Hypothalamus (tissue), 51 donors: ENCODE results near the gene VEGFA.
A peak's percentile ranks its signal among the peaks of the same experiment; 100 is the strongest.

Experiments used
- DNase-seq, 51 donors: peaks; one replicate each; lab custom pipeline; 2025; lab: John Stamatoyannopoulos, UW

Gene VEGFA

DNA sequence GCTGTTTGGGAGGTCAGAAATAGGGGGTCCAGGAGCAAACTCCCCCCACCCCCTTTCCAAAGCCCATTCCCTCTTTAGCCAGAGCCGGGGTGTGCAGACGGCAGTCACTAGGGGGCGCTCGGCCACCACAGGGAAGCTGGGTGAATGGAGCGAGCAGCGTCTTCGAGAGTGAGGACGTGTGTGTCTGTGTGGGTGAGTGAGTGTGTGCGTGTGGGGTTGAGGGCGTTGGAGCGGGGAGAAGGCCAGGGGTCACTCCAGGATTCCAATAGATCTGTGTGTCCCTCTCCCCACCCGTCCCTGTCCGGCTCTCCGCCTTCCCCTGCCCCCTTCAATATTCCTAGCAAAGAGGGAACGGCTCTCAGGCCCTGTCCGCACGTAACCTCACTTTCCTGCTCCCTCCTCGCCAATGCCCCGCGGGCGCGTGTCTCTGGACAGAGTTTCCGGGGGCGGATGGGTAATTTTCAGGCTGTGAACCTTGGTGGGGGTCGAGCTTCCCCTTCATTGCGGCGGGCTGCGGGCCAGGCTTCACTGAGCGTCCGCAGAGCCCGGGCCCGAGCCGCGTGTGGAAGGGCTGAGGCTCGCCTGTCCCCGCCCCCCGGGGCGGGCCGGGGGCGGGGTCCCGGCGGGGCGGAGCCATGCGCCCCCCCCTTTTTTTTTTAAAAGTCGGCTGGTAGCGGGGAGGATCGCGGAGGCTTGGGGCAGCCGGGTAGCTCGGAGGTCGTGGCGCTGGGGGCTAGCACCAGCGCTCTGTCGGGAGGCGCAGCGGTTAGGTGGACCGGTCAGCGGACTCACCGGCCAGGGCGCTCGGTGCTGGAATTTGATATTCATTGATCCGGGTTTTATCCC is at the start of gene VEGFA:
VEGFA (plus strand) TSS at position 686 of the 846 bp plus-strand sequence.
- peak; percentile 54 to 92 (median 82) for DNase-seq

DNA sequence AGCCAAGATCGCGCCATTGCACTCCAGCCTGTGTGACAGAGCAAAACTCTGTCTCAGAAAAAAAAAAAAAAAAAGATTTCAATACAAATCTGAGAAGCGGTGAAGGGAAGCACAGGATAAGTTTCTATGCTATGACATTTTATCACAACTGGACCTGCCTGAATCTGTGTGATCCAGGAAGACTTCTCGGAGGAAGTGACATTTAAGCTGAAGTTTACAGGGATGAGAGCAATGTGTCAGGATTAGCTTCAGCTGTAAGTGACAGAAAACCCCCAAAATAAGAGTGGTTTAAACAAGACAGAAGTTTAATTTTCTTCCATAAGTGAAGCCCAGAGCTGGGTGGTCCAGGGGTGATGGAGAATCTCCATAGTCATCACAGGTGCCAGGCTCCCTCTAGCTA is 49.0 kb upstream of the VEGFA start:
- no peak for DNase-seq

GRCh38 chr6:43722920-43723545 is 47.0 kb upstream of the VEGFA start:
- no peak for DNase-seq

- DNase-seq = peak in 7 of 51 donors; percentile 1 to 24 (median 9)
Measured at GRCh38 chr6:43723737-43724295, 46.2 kb upstream of the VEGFA start.

DNA sequence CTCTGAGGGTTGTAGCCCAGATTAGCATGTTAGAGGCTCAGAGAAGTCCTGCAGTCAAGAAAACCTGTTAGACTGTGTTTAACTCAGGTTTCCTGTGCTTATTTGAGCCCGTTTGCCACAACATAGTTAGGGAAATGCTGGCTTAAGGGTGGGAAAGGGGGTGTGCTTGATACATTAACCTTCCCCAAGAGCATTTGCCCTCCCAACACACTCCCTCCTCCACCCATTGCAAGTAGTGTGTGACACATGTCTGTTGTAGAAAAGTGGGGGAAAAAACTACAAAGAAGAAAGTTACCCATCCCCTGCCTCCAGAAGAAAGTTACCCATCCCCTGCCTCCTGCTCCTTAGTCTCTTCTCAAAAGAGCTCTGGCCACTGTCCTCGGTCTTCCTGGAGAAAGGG is 45.7 kb upstream of the VEGFA start:
- DNase-seq = no peak

DNA sequence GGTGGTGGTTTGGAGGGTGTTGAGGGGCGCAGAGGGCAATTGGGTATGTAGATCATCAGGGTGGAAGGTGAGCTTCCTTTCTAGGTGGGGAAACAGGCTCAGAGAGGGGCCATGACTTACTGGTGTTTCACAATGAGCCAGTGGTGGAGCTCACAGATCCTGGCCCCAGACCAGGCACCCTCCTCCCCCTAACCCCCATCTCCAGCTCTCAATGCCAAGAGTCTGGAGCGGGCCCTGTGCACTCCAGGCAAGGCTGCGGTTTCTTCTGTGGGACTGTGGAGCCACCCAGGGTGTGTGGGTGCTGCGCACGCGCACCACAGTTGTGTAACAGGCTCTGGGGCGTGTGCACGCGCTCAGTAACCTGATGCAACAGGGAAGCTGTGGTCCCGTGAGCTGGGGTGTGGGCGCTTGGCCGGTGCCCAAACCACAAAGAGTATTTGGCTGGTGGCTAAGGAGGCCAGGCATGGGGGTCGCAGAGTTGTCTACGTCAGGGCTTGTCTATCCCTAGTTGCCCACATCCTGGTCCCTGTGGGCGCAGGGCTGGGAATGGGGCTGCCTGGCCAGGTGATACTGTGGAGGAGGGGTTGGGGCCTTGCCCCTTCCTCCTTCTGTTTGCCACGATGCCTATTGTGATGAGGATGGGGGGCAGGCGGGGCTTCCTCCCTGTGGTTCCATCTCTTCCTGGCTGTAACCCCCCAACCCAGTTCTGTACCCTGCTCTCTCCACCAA is 44.9 kb upstream of the VEGFA start:
- peak in 1 of 51 donors; percentile 5 for DNase-seq

DNA sequence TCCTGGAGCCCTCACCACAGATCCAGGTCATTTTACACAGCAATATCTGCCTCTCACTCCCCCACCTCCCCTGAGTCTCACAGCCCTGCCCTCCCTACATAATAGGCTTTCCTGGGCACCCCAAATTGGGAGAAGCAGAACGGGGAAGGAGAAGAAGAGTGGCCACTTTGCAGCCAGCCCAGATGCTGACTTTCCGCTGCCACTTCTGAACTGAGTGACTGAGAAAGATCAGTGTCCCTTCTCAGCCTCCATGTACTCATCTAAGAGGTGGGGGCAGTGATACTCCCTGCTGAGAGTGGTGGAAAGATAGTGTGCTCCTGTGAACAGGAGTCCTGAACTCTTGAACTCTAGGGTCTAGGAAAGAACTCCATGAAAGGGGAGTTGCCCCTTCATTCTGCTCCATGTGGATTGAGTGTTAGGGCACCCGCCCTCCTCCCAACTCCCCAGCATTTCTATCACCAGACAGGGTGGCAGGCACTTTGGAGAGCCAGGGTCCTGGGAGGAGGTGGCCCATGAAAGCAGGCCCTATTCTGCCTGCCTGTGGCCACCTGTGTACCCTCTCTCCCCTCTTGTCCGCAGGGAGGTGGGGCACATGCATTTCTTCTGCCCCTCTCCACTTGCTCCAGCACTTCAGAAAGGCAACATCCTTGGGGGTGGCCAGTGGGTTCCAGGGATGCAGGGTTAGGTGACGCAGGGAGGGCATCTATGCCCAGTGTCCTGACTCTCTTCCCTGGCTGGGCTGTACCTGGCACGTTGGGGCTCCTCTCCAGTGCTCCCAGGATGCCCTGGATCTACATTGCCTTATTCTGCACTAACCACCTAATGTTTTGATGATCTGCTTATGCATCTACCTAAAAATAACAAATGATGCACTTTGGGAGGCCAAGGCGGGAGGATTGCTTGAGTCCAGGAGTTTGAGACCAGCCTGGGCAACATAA is 44.1 kb upstream of the VEGFA start:
- no peak for DNase-seq

DNA sequence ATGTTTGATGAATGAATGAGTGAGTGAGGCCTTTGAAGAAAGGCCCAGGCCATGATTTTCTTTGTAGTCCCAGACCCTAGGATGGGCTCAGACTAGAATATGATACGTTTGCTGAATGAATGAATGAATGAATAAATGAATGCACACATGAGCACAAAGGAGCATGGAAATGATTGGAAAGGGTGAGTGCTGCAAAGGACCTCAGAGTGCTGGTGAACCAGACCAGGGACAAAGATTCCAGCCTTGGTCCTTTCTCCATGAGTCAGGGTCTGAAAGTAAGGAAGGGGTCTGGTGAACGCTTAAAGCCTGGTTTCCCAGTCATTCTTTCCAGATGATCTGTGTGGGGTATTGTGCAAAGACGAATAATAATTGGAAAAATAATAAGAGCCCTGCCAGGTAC is 42.4 kb upstream of the VEGFA start:
- DNase-seq = no peak

DNA sequence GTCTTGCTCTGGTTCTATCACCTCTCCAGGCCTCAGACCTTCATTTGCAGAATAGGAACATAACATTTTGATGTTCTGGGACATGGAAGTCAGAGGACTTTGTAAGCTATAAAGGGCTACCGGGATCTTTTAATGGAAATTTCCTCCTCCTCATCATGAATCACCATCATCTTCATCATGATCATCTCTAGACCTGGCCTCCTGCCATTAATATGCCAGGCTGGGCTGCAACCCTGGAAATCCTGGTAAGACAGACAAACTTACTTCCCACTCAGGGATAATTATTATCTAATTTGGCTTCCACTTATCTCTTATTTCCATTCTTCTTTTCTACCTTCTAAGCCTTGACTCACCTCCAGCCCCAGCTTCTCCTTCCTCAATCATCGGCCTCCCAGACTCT is 41.4 kb upstream of the VEGFA start:
- peak in 1 of 51 donors; percentile 4 for DNase-seq

DNA sequence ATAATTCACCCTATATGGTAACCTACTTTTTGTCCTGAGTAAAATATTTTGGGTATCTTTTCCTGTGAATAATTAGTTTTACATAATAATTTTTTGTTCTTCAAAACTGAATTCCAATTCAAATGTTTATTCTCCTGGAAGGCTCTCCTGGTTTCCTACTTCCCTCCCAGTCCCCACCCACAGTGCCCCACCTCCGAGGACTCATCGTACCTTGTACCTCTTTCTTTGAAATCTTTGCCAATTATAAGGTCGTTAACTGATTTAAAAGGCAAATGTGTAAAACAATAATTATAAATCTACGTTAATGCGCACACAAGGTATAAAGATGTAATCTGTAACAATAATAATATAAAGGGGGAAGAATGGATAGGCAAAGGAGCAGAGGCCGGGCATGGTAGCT is 40.5 kb upstream of the VEGFA start:
- no peak for DNase-seq

DNA sequence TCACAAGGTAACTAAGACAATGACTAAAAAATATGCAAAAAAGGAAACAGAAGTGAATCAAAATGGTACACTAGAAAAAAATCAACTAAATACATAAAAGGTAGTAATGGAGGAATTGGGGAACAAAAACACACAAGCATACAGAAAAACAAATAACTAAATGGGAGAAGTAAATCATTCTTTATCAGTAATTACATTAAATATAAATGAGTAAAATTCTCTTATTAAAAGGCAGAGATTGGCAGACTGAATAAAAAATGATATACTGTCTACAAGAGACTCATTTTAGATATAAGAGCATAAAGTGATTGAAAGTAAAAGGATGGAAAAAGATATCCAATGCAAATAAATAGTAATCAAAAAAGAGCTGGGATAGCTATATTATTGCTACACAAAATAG is 39.4 kb upstream of the VEGFA start:
- DNase-seq = no peak

DNA sequence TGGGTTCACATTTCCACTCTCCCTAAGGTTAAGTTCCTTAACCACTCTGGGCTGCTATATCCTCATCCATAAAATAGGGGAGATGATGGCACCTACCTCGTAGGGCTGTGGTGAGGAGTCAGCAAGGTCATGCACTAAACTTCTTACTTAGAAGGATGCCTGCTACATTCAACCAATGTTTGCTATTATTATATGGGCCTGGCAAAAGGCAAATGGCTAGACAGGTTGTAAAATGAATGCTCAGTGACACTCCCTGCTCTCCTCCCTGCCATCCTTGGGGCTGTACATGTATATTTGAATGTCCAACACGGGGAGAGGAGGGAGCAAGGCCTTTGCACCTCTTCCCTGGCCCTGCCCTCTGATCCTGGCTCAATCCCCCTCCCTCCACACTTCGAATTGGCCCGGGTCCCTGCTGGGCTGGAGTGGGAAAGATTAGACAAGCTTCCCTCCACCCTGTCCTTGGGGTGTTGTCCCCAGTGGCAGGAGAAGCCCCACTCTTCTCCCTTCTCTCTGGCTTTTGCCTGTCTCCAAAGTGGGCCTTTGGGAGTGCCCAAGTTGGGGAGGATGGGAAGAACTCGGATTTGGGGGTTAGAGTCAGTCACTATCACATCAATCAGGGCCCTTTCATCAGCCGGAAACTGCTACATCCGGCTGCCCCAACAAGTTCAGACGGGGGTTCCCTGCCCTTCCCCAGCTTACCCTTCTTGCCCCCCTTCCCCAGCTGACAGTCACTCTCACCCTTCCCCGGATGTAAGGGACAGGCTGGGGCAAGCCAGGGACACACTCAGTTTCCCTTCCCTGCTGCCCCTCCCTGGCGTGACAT is 36.3 kb upstream of the VEGFA start:
- no peak for DNase-seq

DNA sequence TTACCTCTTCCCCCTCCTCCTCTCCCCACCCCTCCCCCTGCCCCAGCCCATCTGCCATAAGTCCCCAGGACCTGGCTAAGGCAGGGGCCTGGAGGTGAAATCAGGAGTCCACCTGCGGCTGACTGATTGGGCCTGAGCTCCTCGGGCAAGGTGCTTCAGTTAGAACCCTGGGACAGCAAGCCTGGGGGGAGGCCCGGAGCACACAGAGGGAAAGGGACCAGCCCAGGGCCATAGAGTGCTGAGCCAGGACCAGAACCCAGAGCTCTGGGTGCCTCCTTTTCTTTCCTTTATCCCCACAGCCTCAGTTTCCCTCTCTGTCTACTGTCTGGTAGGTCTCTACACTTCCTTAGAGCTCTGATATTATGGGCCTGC is 35.7 kb upstream of the VEGFA start:
- DNase-seq = no peak

DNA sequence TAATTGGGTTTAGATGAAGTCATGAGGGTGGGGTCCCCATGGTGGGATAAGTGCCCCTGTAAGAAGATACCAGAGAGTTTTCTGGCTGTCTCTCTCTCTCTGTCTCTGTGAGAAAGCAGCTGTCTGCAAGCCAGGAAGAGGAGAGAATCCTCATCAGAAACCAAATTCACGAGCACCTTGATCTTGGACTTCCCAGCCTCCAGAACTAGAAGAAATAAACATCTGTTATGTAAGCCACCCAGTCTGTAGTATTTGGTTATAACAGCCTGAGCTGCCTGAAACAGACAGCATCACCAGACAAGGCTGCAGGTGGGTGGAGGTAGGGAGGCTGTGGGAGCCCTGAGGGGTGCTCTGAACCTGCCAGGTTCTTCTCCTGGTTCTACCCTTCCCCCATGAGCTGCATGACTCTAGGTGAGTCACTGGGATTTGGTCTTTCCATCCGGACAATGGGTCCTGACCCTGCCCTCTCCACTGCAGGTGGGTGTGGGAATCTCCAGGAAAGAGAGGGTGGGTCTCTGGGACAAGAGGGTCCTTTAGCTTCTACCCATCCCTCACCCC is 34.3 kb upstream of the VEGFA start:
- DNase-seq = no peak

DNA sequence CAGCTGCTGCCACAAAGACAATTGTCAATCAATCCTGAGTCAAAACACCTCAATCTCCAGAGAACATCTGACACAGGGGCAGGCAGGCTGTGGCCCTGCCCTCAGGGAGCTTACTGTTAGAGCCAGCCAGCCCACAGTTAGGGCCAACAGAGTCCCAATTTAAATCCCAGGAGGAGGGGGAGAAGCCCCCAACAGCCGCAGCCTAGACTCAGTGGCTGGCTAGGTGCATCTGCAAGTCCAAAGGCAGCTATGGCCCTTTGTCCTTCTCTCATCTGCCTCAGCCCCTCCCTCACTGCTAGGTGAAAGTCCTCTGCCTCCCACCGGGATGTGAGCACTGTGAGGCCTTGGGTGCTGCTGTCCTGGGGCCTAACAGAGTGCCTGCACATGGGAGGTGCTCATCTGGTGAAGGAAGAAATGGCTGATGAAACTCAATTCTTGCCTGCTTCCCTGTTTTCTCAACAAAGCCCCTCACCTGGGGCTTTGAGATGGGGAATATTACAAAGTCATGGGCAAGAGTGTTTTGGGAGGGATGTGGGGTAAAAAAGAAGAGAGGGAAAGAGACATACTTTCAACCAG is 33.7 kb upstream of the VEGFA start:
- no peak for DNase-seq

- no peak for DNase-seq
Measured at GRCh38 chr6:43736844-43737243, 33.2 kb upstream of the VEGFA start.

- no peak for DNase-seq
Measured at GRCh38 chr6:43737272-43738081, 32.5 kb upstream of the VEGFA start.

DNA sequence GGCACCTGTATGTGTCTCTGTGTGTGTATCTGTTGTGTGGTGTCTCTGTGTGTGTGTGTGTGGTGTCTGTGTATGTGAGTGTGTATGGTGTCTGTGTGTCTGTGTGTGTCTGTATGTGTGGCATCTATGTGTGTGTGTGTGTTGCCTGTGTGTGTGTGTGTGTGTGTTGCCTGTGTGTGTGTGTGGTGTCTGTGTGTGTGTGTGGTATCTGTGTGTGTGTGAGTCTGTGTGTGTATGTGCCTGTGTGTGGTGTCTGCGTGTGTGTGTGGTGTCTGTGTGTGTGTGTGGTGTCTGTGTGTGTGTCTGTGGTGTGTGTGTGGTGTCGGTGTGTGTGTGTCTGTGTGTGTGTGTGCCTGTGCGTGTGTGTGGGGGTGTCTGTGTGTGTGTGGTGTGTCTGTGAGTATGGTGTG is 31.7 kb upstream of the VEGFA start:
- DNase-seq = no peak
